WI38 (cell line): ENCODE data around the gene MOB2.

Source experiments
- H3K4me3 ChIP-seq: 2 replicates; pipeline ENCODE4 v1.5.1; 2011; ENCODE audit warnings: low read depth, mild to moderate bottlenecking, control low read depth, low read length
- CTCF ChIP-seq: IDR thresholded peaks from 2 replicates; pipeline ENCODE4 v1.5.1; 2012; ENCODE audit warnings: low read depth, mild to moderate bottlenecking, control low read depth, low read length

Gene MOB2

GRCh38 chr11:1457856-1458255 is 28.7 kb downstream of the MOB2 start:
- TF ChIP-seq CTCF = no peak
- no peak overlapping the region for H3K4me3 ChIP-seq

GRCh38 chr11:1457326-1457680 is 29.3 kb downstream of the MOB2 start:
- no peak for TF ChIP-seq CTCF
- no peak overlapping the region for H3K4me3 ChIP-seq

GRCh38 chr11:1456596-1457325 is 29.8 kb downstream of the MOB2 start:
- no peak for TF ChIP-seq CTCF
- no peak overlapping the region for H3K4me3 ChIP-seq

- no peak overlapping the region for H3K4me3 ChIP-seq
- TF ChIP-seq CTCF = no peak
Observed at GRCh38 chr11:1456176-1456575, 30.4 kb downstream of the MOB2 start.

- TF ChIP-seq CTCF = no peak
- no peak overlapping the region for H3K4me3 ChIP-seq
Observed at GRCh38 chr11:1455763-1456060, 30.9 kb downstream of the MOB2 start.

- no peak overlapping the region for H3K4me3 ChIP-seq
- TF ChIP-seq CTCF = no peak
Observed at GRCh38 chr11:1455032-1455762, 31.4 kb downstream of the MOB2 start.

GRCh38 chr11:1454576-1454975 is 32.0 kb downstream of the MOB2 start:
- TF ChIP-seq CTCF = no peak
- no peak overlapping the region for H3K4me3 ChIP-seq
